ENCODE results near the gene LTBP4. TPM values are rescaled to one million over a fixed set of nuclear protein-coding genes. Genes with fewer than 3 reads are reported as not detected.

LTBP4 gene
- total RNA-seq, 1 experiment from 2014 or later: 30.8 TPM

DNA sequence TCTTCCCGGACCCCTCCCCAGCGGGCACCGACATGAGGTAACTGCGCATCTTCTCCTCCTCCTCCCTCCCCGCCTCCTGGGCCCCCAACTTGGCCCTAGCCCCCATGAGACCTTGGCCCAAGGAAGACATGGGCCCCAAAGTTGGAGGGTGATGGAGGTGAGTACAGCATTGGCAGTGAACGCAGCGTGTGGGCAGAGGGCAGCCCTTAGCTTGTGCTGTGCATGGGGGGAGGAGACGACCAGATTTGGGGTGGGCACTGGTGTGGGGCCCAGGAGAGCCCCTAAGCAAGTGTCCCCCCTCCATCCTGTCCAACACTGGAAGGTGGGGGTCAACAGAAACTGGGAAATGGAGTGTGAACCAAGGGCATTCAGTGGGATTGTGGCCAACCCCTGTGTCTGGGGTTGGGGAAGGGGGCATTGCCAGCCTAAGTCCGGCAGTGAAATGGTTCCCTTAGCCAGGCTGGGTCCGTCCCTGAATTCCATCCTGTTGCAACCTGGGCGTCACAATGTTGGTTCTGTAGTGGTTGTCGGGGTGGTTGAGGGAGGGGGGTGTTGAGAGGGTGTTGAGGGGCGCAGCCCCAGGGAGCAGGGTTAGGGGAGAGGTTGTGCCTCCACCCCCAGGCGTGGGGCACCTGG, 65.8 kb downstream of the LTBP4 start:
- BruUV-seq (replicated peaks): TSS peak; percentile 36
- no peak overlapping the region for H3K4me3 Mint-ChIP-seq (ENCODE audit: unreplicated experiment)
- Histone ChIP-seq H3K27me3 (replicated peaks; ENCODE audit: control insufficient read depth, insufficient read depth, low read length) (no peaks in the 10 kb centered on the region), H3K4me1 (no peaks in the 10 kb centered on the region), H3K4me3 (ENCODE audit: low read depth, low read length) (no peak overlapping the region), H3K9me3 (no peaks in the 10 kb centered on the region), H3K36me3 (ENCODE audit: control insufficient read depth, insufficient read depth, low read length) (no peaks in the 10 kb centered on the region)
- TF ChIP-seq, protein P1, sequence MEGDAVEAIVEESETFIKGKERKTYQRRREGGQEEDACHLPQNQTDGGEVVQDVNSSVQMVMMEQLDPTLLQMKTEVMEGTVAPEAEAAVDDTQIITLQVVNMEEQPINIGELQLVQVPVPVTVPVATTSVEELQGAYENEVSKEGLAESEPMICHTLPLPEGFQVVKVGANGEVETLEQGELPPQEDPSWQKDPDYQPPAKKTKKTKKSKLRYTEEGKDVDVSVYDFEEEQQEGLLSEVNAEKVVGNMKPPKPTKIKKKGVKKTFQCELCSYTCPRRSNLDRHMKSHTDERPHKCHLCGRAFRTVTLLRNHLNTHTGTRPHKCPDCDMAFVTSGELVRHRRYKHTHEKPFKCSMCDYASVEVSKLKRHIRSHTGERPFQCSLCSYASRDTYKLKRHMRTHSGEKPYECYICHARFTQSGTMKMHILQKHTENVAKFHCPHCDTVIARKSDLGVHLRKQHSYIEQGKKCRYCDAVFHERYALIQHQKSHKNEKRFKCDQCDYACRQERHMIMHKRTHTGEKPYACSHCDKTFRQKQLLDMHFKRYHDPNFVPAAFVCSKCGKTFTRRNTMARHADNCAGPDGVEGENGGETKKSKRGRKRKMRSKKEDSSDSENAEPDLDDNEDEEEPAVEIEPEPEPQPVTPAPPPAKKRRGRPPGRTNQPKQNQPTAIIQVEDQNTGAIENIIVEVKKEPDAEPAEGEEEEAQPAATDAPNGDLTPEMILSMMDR (IDR thresholded peaks at IDR 0.05; ENCODE audit: insufficient read depth in 1 of 2, low read depth in 1 of 2, low read length in 1 of 2, severe bottlenecking in 1 of 2, unreplicated experiment in 1 of 2): no peak
- no peaks in the 10 kb centered on the region for H3K4me1 Mint-ChIP-seq (ENCODE audit: low read depth, unreplicated experiment)
- intact Hi-C loops (cut with micrococcal nuclease; ENCODE audit: unreplicated experiment): loop anchor here (10.0 kb wide), 1 partner anchor 88 kb away; the partner anchor contains the start of genes ACTMAP and SNRPA
- H3K27ac Mint-ChIP-seq (ENCODE audit: unreplicated experiment): no peak overlapping the region
- H3K9me3 Mint-ChIP-seq (ENCODE audit: unreplicated experiment): no peaks in the 10 kb centered on the region
- CTCF ChIA-PET: no interaction called here
- no peak for DNase-seq
- POLR2A ChIA-PET: no interaction called here
- peaks cover 9% of the 10 kb centered on the region for H3K36me3 Mint-ChIP-seq (ENCODE audit: insufficient read depth, unreplicated experiment)
- no peaks in the 10 kb centered on the region for H3K27me3 Mint-ChIP-seq (ENCODE audit: insufficient read depth, unreplicated experiment)

DNA sequence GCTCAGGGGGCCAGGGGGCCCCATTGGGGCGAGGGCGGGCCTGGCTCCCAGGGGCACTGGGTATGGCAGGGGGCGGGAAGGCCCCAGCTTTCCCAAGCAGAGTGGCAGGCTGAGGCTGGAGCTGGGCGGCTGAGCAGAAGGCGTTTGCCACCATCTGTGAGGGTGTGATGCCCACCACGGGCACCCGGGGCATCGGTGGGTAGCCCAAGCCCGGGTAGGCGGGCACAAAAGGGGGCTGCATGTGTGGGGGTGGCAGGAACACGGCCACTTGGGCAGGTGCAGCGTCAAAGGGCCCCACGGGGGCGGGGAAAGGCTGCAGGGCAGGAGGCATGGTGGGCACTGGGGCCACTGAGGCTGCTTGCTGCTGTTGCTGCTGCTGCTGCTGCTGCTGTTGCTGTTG, 66.4 kb downstream of the LTBP4 start:
- H3K4me1 Mint-ChIP-seq (ENCODE audit: low read depth, unreplicated experiment): no peaks in the 10 kb centered on the region
- Histone ChIP-seq H3K4me3 (ENCODE audit: low read depth, low read length) (no peak overlapping the region), H3K36me3 (ENCODE audit: control insufficient read depth, insufficient read depth, low read length) (no peaks in the 10 kb centered on the region), H3K4me1 (no peaks in the 10 kb centered on the region), H3K9me3 (no peaks in the 10 kb centered on the region), H3K27me3 (replicated peaks; ENCODE audit: control insufficient read depth, insufficient read depth, low read length) (no peaks in the 10 kb centered on the region)
- intact Hi-C loops (cut with micrococcal nuclease; ENCODE audit: unreplicated experiment): loop anchor here (10.0 kb wide), 1 partner anchor 87 kb away; the partner anchor contains the start of genes ACTMAP and SNRPA
- no peak for DNase-seq
- H3K27me3 Mint-ChIP-seq (ENCODE audit: insufficient read depth, unreplicated experiment): no peaks in the 10 kb centered on the region
- ChIA-PET POLR2A (no interaction called here), CTCF (no interaction called here)
- no peaks in the 10 kb centered on the region for H3K9me3 Mint-ChIP-seq (ENCODE audit: unreplicated experiment)
- no TSS peak for BruUV-seq (replicated peaks)
- no peak overlapping the region for H3K27ac Mint-ChIP-seq (ENCODE audit: unreplicated experiment)
- H3K36me3 Mint-ChIP-seq (ENCODE audit: insufficient read depth, unreplicated experiment): peaks cover 5% of the 10 kb centered on the region
- no peak overlapping the region for H3K4me3 Mint-ChIP-seq (ENCODE audit: unreplicated experiment)
- TF ChIP-seq, protein P1 (IDR thresholded peaks at IDR 0.05; ENCODE audit: insufficient read depth in 1 of 2, low read depth in 1 of 2, low read length in 1 of 2, severe bottlenecking in 1 of 2, unreplicated experiment in 1 of 2): no peak

DNA sequence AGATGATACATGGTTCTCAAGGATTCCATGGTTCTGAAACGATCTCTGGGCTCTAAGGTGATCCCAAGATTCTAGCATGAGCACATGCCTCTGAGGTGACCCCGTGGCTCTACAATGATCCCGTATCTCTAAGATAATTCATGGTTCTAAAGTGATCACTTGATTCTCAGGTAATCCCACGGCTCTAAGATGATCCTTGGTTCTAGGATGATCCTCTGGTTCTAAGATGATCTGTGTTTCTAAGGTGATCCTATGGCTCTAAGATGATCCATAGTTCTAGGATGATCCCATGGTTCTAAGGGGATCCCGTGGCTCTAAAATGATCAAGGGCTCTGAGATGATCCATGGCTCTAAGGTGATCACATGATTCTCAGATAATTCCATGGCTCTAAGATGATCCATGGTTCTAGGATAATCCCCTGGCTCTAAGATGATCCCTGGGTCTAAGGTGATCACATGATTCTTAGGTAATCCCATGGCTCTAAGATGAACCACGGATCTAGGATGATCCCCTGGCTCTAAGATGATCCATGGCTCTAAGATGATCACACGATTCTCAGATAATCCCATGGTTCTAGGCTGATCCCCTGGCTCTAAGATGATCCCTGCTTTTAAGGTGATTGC, 67.9 kb downstream of the LTBP4 start:
- Mint-ChIP-seq H3K4me3 (ENCODE audit: unreplicated experiment) (no peak overlapping the region), H3K27me3 (ENCODE audit: insufficient read depth, unreplicated experiment) (no peaks in the 10 kb centered on the region), H3K27ac (ENCODE audit: unreplicated experiment) (no peak overlapping the region), H3K36me3 (ENCODE audit: insufficient read depth, unreplicated experiment) (no peaks in the 10 kb centered on the region), H3K9me3 (ENCODE audit: unreplicated experiment) (no peaks in the 10 kb centered on the region), H3K4me1 (ENCODE audit: low read depth, unreplicated experiment) (no peaks in the 10 kb centered on the region)
- POLR2A ChIA-PET: no interaction called here
- no peaks in the 10 kb centered on the region for H3K4me1 ChIP-seq
- H3K27me3 ChIP-seq (replicated peaks; ENCODE audit: control insufficient read depth, insufficient read depth, low read length): no peaks in the 10 kb centered on the region
- TF ChIP-seq, protein P1 (IDR thresholded peaks at IDR 0.05; ENCODE audit: insufficient read depth in 1 of 2, low read depth in 1 of 2, low read length in 1 of 2, severe bottlenecking in 1 of 2, unreplicated experiment in 1 of 2): no peak
- no TSS peak for BruUV-seq (replicated peaks)
- intact Hi-C loops (cut with micrococcal nuclease; ENCODE audit: unreplicated experiment): loop anchor here (10.0 kb wide), 1 partner anchor 86 kb away; the partner anchor contains the start of genes ACTMAP and SNRPA
- no peaks in the 10 kb centered on the region for H3K36me3 ChIP-seq (ENCODE audit: control insufficient read depth, insufficient read depth, low read length)
- no peak for DNase-seq
- CTCF ChIA-PET: no interaction called here
- H3K4me3 ChIP-seq (ENCODE audit: low read depth, low read length): no peak overlapping the region
- no peaks in the 10 kb centered on the region for H3K9me3 ChIP-seq
